ENCODE data around the gene GAREM1. TPM values are rescaled to one million over a fixed set of nuclear protein-coding genes. Genes with fewer than 3 reads are reported as not detected.
"Not testable (repeated sequence)": the region's sequence is repeated elsewhere in the genome, so short reads cannot be mapped to it uniquely, and the experiment has no call there.

Gene GAREM1
- 10 to 100 TPM; 12.0 to 15.4 TPM for total RNA-seq

DNA sequence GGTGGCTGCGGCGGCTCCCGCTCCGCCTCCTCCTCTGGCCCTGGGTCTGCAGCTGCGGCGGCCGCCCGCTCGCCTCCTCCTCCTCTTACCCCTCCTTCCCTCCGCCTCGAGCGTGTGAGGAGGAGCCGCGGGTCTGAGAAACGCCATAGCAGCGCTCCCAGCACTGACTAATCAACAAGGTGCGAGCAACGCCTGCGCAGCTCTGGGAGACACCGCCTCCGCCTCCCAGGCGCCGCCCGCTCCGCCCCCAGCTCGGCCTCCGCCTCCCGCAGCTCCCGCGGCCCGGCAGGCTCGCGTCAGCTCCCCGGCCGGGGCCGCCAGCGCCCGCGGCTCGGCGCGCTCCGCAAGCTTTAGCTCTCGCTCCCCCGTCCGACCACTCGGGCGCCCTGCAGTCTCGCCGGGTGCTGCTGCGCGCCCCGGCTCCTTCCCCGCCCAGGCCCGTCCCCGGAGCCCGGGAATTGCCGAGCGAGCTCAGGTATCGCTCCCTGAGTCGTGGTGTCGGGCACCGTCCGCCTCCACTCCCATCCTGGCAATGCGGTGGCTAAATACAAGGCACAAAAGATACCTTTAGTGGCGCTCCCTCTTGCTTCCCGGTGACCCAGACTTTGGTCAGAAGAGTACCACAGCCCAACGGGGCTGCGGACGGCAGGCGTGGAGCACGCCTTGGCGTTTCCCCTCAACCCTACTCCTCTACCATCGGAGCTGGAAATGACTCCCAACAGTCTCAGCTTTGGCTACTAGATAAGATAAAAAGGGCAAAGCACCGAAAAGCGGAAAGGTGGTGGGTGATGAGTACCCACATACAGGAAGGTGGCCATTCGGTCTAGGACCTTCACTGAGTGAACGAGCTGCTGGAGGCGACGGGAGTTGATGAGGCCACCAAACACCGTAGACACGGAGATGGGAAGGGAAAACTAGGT is at the start of gene GAREM1:
Gene GAREM1, minus strand, starts transcription at position 169 of the 920 bp plus-strand sequence. CDS start 454 bp downstream, outside the sequence.
- peak; percentile 90 for ATAC-seq (ENCODE audit: insufficient number of reproducible peaks, low FRiP score, low read depth)
- Histone ChIP-seq H3K4me3 (peak within 1 kb of the TSS; percentile 81), H3K27ac (peak within 1 kb of the TSS; percentile 72 to 80), H3K9me3 (no peaks in the 10 kb centered on the region), H3K4me1 (ENCODE audit: control insufficient read depth in 1 of 2, low read depth in 2 of 2) (peaks cover 4 to 21% of the 10 kb centered on the region in 2 donors), H3K27me3 (replicated peaks; ENCODE audit: insufficient read depth) (no peaks in the 10 kb centered on the region), H3K36me3 (no peaks in the 10 kb centered on the region)
- TF ChIP-seq, protein P1, sequence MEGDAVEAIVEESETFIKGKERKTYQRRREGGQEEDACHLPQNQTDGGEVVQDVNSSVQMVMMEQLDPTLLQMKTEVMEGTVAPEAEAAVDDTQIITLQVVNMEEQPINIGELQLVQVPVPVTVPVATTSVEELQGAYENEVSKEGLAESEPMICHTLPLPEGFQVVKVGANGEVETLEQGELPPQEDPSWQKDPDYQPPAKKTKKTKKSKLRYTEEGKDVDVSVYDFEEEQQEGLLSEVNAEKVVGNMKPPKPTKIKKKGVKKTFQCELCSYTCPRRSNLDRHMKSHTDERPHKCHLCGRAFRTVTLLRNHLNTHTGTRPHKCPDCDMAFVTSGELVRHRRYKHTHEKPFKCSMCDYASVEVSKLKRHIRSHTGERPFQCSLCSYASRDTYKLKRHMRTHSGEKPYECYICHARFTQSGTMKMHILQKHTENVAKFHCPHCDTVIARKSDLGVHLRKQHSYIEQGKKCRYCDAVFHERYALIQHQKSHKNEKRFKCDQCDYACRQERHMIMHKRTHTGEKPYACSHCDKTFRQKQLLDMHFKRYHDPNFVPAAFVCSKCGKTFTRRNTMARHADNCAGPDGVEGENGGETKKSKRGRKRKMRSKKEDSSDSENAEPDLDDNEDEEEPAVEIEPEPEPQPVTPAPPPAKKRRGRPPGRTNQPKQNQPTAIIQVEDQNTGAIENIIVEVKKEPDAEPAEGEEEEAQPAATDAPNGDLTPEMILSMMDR (IDR thresholded peaks at IDR 0.05): peak; percentile 72
- peak; percentile 82 for DNase-seq (ENCODE audit: low spot score)

DNA sequence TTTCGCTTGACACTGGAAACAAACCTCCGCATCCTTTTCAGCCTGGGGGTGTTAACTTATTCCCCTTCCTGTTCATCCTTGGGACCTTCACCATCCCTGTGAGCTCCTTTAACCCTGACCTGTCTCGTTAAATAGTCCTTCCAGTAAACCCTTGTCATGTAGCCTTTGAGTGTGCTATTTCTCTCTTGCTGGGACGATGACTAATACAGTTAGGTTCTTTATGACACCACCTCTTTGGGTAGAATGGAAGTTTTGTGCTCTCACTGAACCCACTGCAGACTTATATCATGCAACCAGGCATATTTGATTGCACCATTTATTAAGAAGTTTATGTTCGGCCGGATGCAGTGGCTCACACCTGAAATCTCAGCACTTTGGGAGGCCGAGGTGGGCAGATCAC is 40.5 kb upstream of the GAREM1 start:
- TF ChIP-seq, protein P1 (IDR thresholded peaks at IDR 0.05): no peak
- no peak overlapping the region for H3K4me3 ChIP-seq
- H3K27me3 ChIP-seq (replicated peaks; ENCODE audit: insufficient read depth): no peaks in the 10 kb centered on the region
- no peak overlapping the region for H3K27ac ChIP-seq
- DNase-seq (ENCODE audit: low spot score): no peak
- H3K36me3 ChIP-seq: no peaks in the 10 kb centered on the region
- no peak for ATAC-seq (ENCODE audit: insufficient number of reproducible peaks, low FRiP score, low read depth)
- H3K9me3 ChIP-seq: no peaks in the 10 kb centered on the region
- H3K4me1 ChIP-seq (ENCODE audit: control insufficient read depth in 1 of 2, low read depth in 2 of 2): no peaks in the 10 kb centered on the region

DNA sequence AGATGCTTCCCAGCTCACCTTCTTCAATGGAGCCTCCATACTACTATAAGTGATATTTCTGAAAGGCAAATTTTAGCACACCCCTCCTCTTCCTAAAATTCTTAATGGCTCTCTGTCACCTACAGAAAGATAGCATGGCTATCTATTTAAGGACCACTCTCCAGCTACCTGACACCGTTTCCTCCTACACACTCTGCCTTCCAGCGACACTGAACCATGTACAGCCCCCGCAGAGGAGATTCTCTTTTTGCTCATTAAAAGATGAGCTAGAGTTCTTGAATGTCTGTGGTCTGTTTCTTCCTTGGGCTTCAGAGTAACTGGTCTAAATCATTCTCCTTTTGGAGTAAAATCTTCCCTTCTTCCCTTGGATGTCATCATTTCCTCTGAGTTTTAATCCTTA is 38.4 kb upstream of the GAREM1 start:
- Histone ChIP-seq H3K27me3 (replicated peaks; ENCODE audit: insufficient read depth) (no peaks in the 10 kb centered on the region), H3K4me1 (ENCODE audit: control insufficient read depth in 1 of 2, low read depth in 2 of 2) (no peaks in the 10 kb centered on the region), H3K4me3 (no peak overlapping the region), H3K9me3 (no peaks in the 10 kb centered on the region), H3K36me3 (no peaks in the 10 kb centered on the region), H3K27ac (no peak overlapping the region)
- ATAC-seq (ENCODE audit: insufficient number of reproducible peaks, low FRiP score, low read depth) (no peak), DNase-seq (ENCODE audit: low spot score) (no peak)
- TF ChIP-seq, protein P1 (IDR thresholded peaks at IDR 0.05): no peak

DNA sequence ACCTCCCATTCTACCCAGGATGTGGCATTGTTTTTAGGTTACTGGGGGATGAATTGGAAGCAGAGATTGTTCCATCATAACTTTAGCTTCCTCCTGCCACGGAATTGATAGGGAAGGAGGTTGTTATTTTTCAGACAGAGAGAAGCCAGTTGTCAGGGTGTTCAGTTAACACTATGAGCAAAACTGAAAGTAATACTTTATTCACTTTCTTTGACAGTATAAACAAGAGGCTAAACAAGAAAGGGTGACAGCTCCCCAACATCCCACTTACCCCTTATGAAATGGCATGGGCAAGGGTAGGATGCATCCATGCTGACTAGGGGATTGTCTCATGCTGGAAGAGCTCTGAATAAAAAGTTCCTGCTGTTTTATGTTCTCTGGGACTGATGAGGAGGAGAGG is 36.4 kb upstream of the GAREM1 start:
- Histone ChIP-seq H3K4me3 (no peak overlapping the region), H3K27me3 (replicated peaks; ENCODE audit: insufficient read depth) (no peaks in the 10 kb centered on the region), H3K27ac (no peak overlapping the region), H3K36me3 (no peaks in the 10 kb centered on the region), H3K4me1 (ENCODE audit: control insufficient read depth in 1 of 2, low read depth in 2 of 2) (no peaks in the 10 kb centered on the region), H3K9me3 (no peaks in the 10 kb centered on the region)
- no peak for DNase-seq (ENCODE audit: low spot score)
- ATAC-seq (ENCODE audit: insufficient number of reproducible peaks, low FRiP score, low read depth): no peak
- TF ChIP-seq, protein P1 (IDR thresholded peaks at IDR 0.05): no peak

DNA sequence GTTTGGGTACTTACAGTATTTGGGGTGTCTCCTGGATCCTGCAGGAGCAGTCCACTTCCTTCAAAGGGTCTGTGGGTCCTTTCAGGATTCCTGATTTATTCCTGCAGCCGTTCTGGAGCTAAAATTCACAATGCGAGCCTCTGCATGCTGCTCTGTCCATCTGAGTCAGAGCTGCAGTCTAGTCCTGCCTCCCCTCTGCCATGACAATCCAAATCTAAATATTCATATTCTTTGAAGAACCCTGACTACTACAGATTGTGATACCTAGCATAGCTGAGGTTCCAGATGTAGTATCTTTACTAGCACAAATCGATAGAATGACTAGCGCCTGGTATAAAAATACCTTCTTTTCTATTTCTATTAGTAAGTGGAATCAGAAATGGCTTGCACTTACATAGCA is 31.3 kb upstream of the GAREM1 start:
- TF ChIP-seq, protein P1 (IDR thresholded peaks at IDR 0.05): no peak
- Histone ChIP-seq H3K27ac (no peak overlapping the region), H3K4me1 (ENCODE audit: control insufficient read depth in 1 of 2, low read depth in 2 of 2) (no peaks in the 10 kb centered on the region)

DNA sequence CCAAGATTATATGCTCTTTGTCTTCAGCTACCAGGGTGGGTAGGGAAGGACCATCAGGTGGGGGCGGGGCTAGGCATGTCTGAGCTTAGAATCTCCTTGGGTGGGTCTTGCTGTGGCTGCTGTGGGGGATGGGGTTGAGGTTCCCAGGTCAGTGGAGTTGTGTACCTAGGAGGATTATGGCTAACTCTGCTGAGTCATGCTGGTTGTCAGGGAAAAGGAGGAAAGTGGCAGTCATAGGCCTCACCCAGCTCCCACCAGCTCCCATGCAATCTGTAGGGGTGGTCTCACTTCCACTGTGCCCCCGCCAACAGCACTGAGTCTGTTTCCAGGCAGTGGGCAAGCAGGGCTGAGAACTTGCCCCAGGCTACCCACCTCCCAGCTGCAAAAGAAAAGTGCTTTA is 30.6 kb upstream of the GAREM1 start:
- not testable (repeated sequence) for H3K27ac ChIP-seq; DNase-seq (ENCODE audit: low spot score); H3K27me3 ChIP-seq (replicated peaks; ENCODE audit: insufficient read depth); ATAC-seq (ENCODE audit: insufficient number of reproducible peaks, low FRiP score, low read depth); H3K4me1 ChIP-seq (ENCODE audit: control insufficient read depth in 1 of 2, low read depth in 2 of 2); H3K36me3 ChIP-seq; H3K4me3 ChIP-seq; H3K9me3 ChIP-seq

More for the DNA sequence above, 31.3 kb upstream of the GAREM1 start:
- no peak for DNase-seq (ENCODE audit: low spot score)
- no peaks in the 10 kb centered on the region for H3K27me3 ChIP-seq (replicated peaks; ENCODE audit: insufficient read depth)
- no peak for ATAC-seq (ENCODE audit: insufficient number of reproducible peaks, low FRiP score, low read depth)
- no peak overlapping the region for H3K4me3 ChIP-seq
- no peaks in the 10 kb centered on the region for H3K9me3 ChIP-seq
- no peaks in the 10 kb centered on the region for H3K36me3 ChIP-seq
